ENCODE measurements around the gene SMAP2.

DNA sequence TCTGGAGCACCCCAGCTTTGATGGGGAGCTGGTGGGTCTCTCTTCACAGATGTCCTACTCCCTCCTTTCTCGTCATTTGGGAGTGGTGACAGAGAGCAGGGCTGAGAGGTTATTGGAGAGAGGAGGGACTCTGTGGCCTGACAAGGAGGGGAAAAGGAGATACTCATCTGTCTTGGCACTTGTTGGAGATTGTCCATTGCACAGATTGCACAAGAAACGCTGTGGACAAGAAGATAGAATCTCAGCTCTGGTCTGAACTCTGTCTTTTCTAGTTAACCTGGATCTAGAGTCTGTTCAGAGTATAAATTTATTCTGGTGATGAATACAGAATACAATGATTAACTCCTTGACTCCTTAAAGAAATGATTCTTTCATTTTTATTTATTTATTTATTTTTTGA is 22.4 kb upstream of the SMAP2 start:
- no peak for TF ChIP-seq SUZ12 (IDR thresholded peaks at IDR 0.05; ENCODE audit: unreplicated experiment)
- TF ChIP-seq RAD21 (IDR thresholded peaks at IDR 0.05; ENCODE audit: insufficient read depth, low read depth, low read length), result no peak
- TF ChIP-seq, protein P1, sequence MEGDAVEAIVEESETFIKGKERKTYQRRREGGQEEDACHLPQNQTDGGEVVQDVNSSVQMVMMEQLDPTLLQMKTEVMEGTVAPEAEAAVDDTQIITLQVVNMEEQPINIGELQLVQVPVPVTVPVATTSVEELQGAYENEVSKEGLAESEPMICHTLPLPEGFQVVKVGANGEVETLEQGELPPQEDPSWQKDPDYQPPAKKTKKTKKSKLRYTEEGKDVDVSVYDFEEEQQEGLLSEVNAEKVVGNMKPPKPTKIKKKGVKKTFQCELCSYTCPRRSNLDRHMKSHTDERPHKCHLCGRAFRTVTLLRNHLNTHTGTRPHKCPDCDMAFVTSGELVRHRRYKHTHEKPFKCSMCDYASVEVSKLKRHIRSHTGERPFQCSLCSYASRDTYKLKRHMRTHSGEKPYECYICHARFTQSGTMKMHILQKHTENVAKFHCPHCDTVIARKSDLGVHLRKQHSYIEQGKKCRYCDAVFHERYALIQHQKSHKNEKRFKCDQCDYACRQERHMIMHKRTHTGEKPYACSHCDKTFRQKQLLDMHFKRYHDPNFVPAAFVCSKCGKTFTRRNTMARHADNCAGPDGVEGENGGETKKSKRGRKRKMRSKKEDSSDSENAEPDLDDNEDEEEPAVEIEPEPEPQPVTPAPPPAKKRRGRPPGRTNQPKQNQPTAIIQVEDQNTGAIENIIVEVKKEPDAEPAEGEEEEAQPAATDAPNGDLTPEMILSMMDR (IDR thresholded peaks at IDR 0.05 in 2 of 3, conservative IDR thresholded peaks at IDR 0.05 in 1 of 3; ENCODE audit: control insufficient read depth in 2 of 3, extremely low read depth in 1 of 3, insufficient read depth in 1 of 3, low read depth in 3 of 3, low read length in 3 of 3), result no peak
- TF ChIP-seq SRF (IDR thresholded peaks at IDR 0.05; ENCODE audit: low read depth in 2 of 2, low read length in 2 of 2), result no peak
- TF ChIP-seq ETV6 (conservative IDR thresholded peaks at IDR 0.05 in 1 of 2, IDR thresholded peaks at IDR 0.05 in 1 of 2; ENCODE audit: borderline replicate concordance in 1 of 2, low read depth in 1 of 2), result no peak
- TF ChIP-seq MXI1 (IDR thresholded peaks at IDR 0.05; ENCODE audit: low read depth, low read length), result no peak
- TF ChIP-seq ZNF274 (IDR thresholded peaks at IDR 0.05; ENCODE audit: insufficient read depth, insufficient read length), result no peak
- TF ChIP-seq CHD4 (IDR thresholded peaks at IDR 0.05), result no peak
- no peak for TF ChIP-seq CREB1 (IDR thresholded peaks at IDR 0.05; ENCODE audit: low read depth)
- no peak for TF ChIP-seq RCOR1 (conservative IDR thresholded peaks at IDR 0.05; ENCODE audit: low read depth, low read length)
- TF ChIP-seq, protein P2, sequence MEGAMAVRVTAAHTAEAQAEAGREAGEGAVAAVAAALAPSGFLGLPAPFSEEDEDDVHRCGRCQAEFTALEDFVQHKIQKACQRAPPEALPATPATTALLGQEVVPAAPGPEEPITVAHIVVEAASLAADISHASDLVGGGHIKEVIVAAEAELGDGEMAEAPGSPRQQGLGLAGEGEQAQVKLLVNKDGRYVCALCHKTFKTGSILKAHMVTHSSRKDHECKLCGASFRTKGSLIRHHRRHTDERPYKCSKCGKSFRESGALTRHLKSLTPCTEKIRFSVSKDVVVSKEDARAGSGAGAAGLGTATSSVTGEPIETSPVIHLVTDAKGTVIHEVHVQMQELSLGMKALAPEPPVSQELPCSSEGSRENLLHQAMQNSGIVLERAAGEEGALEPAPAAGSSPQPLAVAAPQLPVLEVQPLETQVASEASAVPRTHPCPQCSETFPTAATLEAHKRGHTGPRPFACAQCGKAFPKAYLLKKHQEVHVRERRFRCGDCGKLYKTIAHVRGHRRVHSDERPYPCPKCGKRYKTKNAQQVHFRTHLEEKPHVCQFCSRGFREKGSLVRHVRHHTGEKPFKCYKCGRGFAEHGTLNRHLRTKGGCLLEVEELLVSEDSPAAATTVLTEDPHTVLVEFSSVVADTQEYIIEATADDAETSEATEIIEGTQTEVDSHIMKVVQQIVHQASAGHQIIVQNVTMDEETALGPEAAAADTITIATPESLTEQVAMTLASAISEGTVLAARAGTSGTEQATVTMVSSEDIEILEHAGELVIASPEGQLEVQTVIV (IDR thresholded peaks at IDR 0.05; ENCODE audit: borderline replicate concordance, partially characterized antibody), result no peak
- TF ChIP-seq HDAC2 (IDR thresholded peaks at IDR 0.05), result no peak
- TF ChIP-seq JUNB (IDR thresholded peaks at IDR 0.05), result no peak

Data from GM12878 (cell line).